PC-3 (cell line): ENCODE measurements around the gene AKAP9. TPM values are rescaled to one million over a fixed set of nuclear protein-coding genes. Genes with fewer than 3 reads are reported as not detected.
A peak's percentile ranks its signal among the peaks of the same experiment; 100 is the strongest.

Experiments
- ATAC-seq: fragments of 200-7000 bp; cut with Tn5 transposase; 2 replicates; pipeline ENCODE4 v1.9.1; 2020; ENCODE audit warnings: mild to moderate bottlenecking, moderate library complexity
- BruUV-seq: library from RNA; stranded (reverse); fragments of 400-500 nt; replicated peaks from 2 replicates; lab custom pipeline; 2021; lab: Mats Ljungman, UMichigan
- CTCF ChIA-PET: fragments of 300-600 bp; sonication (Branson Sonifier 250); formaldehyde crosslinking; loops from one replicate; lab custom pipeline; 2022; ENCODE audit warnings: antibody characterized with exemption; lab: Charles Lee
- POLR2A ChIA-PET: fragments of 300-600 bp; sonication (Branson Sonifier 250); formaldehyde crosslinking; loops from one replicate; lab custom pipeline; 2022; ENCODE audit warnings: antibody characterized with exemption; ENCODE audit not compliant: unreplicated experiment; lab: Charles Lee
- DNase-seq: peaks from one replicate; pipeline ENCODE4 v3.0.0-alpha.2; 2015
- H2AFZ ChIP-seq: fragments of 300-600 bp; sonication (generic); 2 replicates; pipeline ENCODE4 v1.6.0; 2016; ENCODE audit warnings: antibody characterized with exemption, low read length
- H3F3A ChIP-seq: fragments of 300-600 bp; sonication (generic); one replicate; pipeline ENCODE4 v1.6.0; 2017; ENCODE audit warnings: antibody characterized with exemption, low read length, control low read depth, mild to moderate bottlenecking; ENCODE audit not compliant: unreplicated experiment
- H3K27ac ChIP-seq: fragments of 300-600 bp; sonication (generic); 2 replicates; pipeline ENCODE4 v1.5.1; 2016; ENCODE audit warnings: mild to moderate bottlenecking, low read length
- H3K27me3 ChIP-seq: fragments of 300-600 bp; sonication (generic); 2 replicates; pipeline ENCODE4 v1.6.1; 2016; ENCODE audit warnings: low read length, mixed read lengths
- H3K36me3 ChIP-seq: fragments of 300-600 bp; sonication (generic); 2 replicates; pipeline ENCODE4 v1.6.1; 2016; ENCODE audit warnings: low read depth, mixed run types, low read length, mixed read lengths
- H3K4me1 ChIP-seq: fragments of 300-600 bp; sonication (generic); 2 replicates; pipeline ENCODE4 v1.5.1; 2016; ENCODE audit warnings: low read length; ENCODE audit not compliant: insufficient read depth
- H3K4me2 ChIP-seq: fragments of 300-600 bp; sonication (generic); 2 replicates; pipeline ENCODE4 v1.6.0; 2016; ENCODE audit warnings: low read length
- H3K4me3 ChIP-seq: fragments of 300-600 bp; sonication (generic); 2 replicates; pipeline ENCODE4 v1.5.1; 2016; ENCODE audit warnings: mild to moderate bottlenecking, low read length, mixed read lengths
- H3K79me2 ChIP-seq: fragments of 300-600 bp; sonication (generic); 2 replicates; pipeline ENCODE4 v1.6.1; 2017; ENCODE audit warnings: low read length, mixed read lengths
- H3K9ac ChIP-seq: fragments of 300-600 bp; sonication (generic); 2 replicates; pipeline ENCODE4 v1.6.0; 2016; ENCODE audit warnings: mild to moderate bottlenecking, low read length
- H3K9me2 ChIP-seq: fragments of 300-600 bp; sonication (generic); replicated peaks from 2 replicates; pipeline ENCODE4 v1.6.1; 2016; ENCODE audit warnings: mixed run types, low read length, mixed read lengths
- H3K9me3 ChIP-seq: fragments of 300-600 bp; sonication (generic); 2 replicates; pipeline ENCODE4 v1.6.1; 2016; ENCODE audit warnings: low read length, mixed read lengths
- H4K20me1 ChIP-seq: fragments of 300-600 bp; sonication (generic); 2 replicates; pipeline ENCODE4 v1.6.1; 2016; ENCODE audit warnings: low read length, mixed read lengths
- EZH2 ChIP-seq: fragments of 300-600 bp; sonication (generic); IDR thresholded peaks from one replicate; pipeline ENCODE4 v1.6.1; 2017; ENCODE audit warnings: antibody characterized with exemption, mild to moderate bottlenecking, low read length; ENCODE audit not compliant: unreplicated experiment
- EZH2phosphoT487 ChIP-seq: fragments of 300-600 bp; sonication (generic); IDR thresholded peaks from 2 replicates; pipeline ENCODE4 v1.6.1; 2018; ENCODE audit warnings: mild to moderate bottlenecking, antibody characterized with exemption, low read length, borderline replicate concordance
- intact Hi-C: fragments of 100-400 bp; cut with micrococcal nuclease; formaldehyde crosslinking; loops from 2 replicates; pipeline ENCODE4 v1.9.0; 2023
- total RNA-seq: library from RNA; depleted of rRNA; stranded (reverse); fragments of >200 nt; gene quantifications from 2 replicates; pipeline ENCODE4 v1.2.3, GENCODE V29; 2014; rRNA removed
- TF ChIP-seq, protein P1 (sequence below): fragments of 300-600 bp; sonication (generic); conservative IDR thresholded peaks from 2 replicates; pipeline ENCODE4 v1.5.1; 2017; ENCODE audit warnings: antibody characterized with exemption, low read depth, mild to moderate bottlenecking, low read length

The AKAP9 gene
- total RNA-seq, 1 experiment from 2014 or later, result 24.9 TPM

DNA sequence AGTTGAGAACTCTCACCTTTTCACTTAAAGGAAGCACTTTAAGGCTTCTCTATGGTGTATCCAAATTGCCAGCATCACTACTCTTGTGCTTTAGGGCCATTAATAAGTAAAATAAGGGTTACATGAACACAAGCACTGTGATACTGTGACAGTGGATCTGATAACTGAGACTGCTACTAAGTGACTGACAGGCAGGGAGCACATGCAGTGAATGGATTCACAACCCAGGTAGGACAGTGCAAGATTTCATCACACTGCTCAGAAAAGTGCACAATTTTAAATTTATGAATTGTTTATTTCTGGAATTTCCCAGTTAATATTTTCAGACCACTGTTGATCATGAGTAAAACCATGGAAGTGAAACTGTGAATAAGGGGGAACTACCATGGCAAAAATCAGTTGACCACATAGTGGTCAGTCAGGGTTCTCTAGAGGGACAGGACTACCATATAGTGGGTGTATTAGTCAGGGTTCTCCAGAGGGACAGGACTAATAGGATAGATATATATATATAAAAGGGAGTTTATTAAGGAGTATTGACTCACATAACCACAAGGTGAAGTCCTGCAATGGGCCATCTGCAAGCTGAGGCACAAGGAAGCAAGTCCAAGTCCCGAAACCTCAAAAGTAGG is 214.6 kb downstream of the AKAP9 start:
- no TSS peak for BruUV-seq
- TF ChIP-seq EZH2phosphoT487 (no peak), EZH2 (no peak)
- TF ChIP-seq, protein P1, sequence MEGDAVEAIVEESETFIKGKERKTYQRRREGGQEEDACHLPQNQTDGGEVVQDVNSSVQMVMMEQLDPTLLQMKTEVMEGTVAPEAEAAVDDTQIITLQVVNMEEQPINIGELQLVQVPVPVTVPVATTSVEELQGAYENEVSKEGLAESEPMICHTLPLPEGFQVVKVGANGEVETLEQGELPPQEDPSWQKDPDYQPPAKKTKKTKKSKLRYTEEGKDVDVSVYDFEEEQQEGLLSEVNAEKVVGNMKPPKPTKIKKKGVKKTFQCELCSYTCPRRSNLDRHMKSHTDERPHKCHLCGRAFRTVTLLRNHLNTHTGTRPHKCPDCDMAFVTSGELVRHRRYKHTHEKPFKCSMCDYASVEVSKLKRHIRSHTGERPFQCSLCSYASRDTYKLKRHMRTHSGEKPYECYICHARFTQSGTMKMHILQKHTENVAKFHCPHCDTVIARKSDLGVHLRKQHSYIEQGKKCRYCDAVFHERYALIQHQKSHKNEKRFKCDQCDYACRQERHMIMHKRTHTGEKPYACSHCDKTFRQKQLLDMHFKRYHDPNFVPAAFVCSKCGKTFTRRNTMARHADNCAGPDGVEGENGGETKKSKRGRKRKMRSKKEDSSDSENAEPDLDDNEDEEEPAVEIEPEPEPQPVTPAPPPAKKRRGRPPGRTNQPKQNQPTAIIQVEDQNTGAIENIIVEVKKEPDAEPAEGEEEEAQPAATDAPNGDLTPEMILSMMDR, result no peak
- no peak overlapping the region for H3K9ac ChIP-seq
- no peaks in the 10 kb centered on the region for H3K9me3 ChIP-seq
- no peak for DNase-seq
- intact Hi-C loops, result no loop called here
- ATAC-seq, result no peak
- no peaks in the 10 kb centered on the region for H3K36me3 ChIP-seq
- CTCF ChIA-PET, result no interaction called here
- H3K27ac ChIP-seq, result no peak overlapping the region
- no peak overlapping the region for H3K4me3 ChIP-seq
- H3F3A ChIP-seq, result no peaks in the 10 kb centered on the region
- no peaks in the 10 kb centered on the region for H3K79me2 ChIP-seq
- H3K27me3 ChIP-seq, result no peaks in the 10 kb centered on the region
- no peaks in the 10 kb centered on the region for H3K9me2 ChIP-seq
- peaks cover 15% of the 10 kb centered on the region for H3K4me1 ChIP-seq
- no peak overlapping the region for H2AFZ ChIP-seq
- H4K20me1 ChIP-seq, result no peaks in the 10 kb centered on the region
- H3K4me2 ChIP-seq, result no peak overlapping the region
- POLR2A ChIA-PET, result no interaction called here

DNA sequence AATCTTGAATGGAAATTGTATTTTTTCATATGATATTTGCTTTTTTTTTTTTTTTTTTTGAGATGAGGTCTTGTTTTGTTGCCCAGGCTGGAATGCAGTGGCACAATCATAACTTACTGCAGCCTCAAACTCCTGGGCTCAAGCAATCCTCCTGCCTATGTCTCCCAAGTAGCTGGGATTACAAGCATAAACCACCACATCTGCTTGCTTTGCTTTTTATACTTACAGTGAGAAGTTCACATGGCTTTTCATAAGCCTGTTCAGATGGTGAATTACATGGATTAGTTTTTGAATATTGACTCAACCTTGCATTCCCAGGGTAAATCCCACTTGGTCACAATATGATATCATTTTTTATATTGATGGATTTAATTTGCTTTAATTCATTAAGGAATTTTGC is 216.3 kb downstream of the AKAP9 start:
- Histone ChIP-seq H3K9me2 (no peaks in the 10 kb centered on the region), H4K20me1 (no peaks in the 10 kb centered on the region), H3K4me1 (peaks cover 15% of the 10 kb centered on the region), H3K36me3 (no peaks in the 10 kb centered on the region), H3K4me2 (no peak overlapping the region), H3K27me3 (no peaks in the 10 kb centered on the region), H3K4me3 (no peak overlapping the region), H3K27ac (no peak overlapping the region), H3K79me2 (no peaks in the 10 kb centered on the region), H2AFZ (no peak overlapping the region), H3K9ac (no peak overlapping the region), H3F3A (no peaks in the 10 kb centered on the region), H3K9me3 (no peaks in the 10 kb centered on the region)
- CTCF ChIA-PET, result no interaction called here
- POLR2A ChIA-PET, result no interaction called here
- no TSS peak for BruUV-seq
- DNase-seq, result no peak
- TF ChIP-seq EZH2, result no peak
- intact Hi-C loops, result no loop called here
- ATAC-seq, result no peak

DNA sequence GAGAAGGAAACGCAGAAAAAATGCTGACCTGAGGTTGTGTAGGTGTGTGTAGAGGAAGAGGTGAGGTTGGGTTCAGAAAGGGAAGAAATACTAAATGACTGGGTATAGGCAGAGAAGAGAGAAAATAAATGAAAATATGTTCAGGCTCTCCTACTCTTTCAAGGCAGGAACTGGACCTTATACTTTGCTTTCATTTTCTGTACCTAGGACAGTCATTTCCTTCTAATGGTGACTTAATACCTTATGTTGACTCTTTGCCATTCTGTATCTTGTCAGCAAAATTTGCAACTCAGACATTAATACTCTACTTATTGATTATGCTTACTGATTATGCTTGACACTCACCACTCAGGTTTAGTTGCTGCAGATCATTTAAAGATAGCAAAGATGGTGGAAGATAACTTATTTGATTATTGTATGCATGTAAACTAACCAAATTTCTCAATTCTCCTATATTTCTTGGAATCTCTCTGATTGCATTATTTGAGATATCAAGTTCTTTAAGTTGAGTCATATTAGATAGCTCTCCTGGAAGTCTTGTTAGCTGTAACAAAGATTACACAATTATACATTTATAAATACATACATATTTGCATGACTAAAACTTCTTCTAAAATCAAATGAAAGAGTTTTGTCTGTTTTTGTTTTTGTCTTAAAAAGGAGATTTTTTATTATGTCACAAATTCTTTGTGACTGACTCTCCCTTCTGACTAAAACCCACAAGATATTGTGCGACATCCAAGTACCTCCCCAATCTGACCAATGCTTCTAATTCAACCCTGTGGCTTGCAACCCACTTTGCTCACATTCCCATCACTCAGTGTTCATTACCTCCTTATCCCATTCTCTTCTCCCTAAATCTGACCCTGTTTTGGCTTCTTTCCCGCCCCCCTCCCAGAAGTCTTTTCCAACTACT is 218.3 kb downstream of the AKAP9 start:
- Histone ChIP-seq H3F3A (no peaks in the 10 kb centered on the region), H3K9me3 (no peaks in the 10 kb centered on the region), H3K27me3 (no peaks in the 10 kb centered on the region), H2AFZ (peak overlapping the region; percentile 24; the same call in 1 of the 2 replicates), H3K79me2 (no peaks in the 10 kb centered on the region), H3K9me2 (no peaks in the 10 kb centered on the region), H4K20me1 (no peaks in the 10 kb centered on the region), H3K4me3 (0 out of 2 replicates have a peak overlapping the region, but pooled peaks have one; percentile 5), H3K4me1 (peaks cover 15% of the 10 kb centered on the region), H3K4me2 (peak overlapping the region; percentile 58), H3K9ac (no peak overlapping the region), H3K36me3 (no peaks in the 10 kb centered on the region), H3K27ac (no peak overlapping the region)
- intact Hi-C loops, result no loop called here
- peak; percentile 93 for ATAC-seq
- CTCF ChIA-PET, result no interaction called here
- TF ChIP-seq, protein P1, result no peak
- TF ChIP-seq EZH2phosphoT487, result no peak
- POLR2A ChIA-PET, result no interaction called here
- no TSS peak for BruUV-seq
- peak; percentile 71 for DNase-seq

Other genes starting within 250 kb of the AKAP9 start
- 4.0 and 10.0 TPM in 2 replicates for gene MTERF1, start 60.2 kb upstream of the AKAP9 start, total RNA-seq
- gene CYP51A1, start 193.6 kb downstream of the AKAP9 start, total RNA-seq, result 52.3 and 58.3 TPM in 2 replicates
- gene LRRD1, start 238.3 kb downstream of the AKAP9 start, total RNA-seq, result not detected in 2 replicates